Liver (tissue), 3 donors: Measurements from ENCODE around the gene SORCS2.

ENCODE experiments used
- FOXA1 ChIP-seq: IDR thresholded peaks from 2 replicates; pipeline ENCODE4 v1.6.1; 2016; ENCODE audit warnings: antibody characterized with exemption
- GABPA ChIP-seq, 2 donors: IDR thresholded peaks in 1 of 2; conservative IDR thresholded peaks in 1 of 2; 2 replicates each; pipeline ENCODE4 v1.6.1; 2016; ENCODE audit warnings: antibody characterized with exemption in 2 of 2, mild to moderate bottlenecking in 1 of 2, moderate library complexity in 1 of 2
- JUND ChIP-seq, 2 donors: IDR thresholded peaks; 2 replicates each; pipeline ENCODE4 v1.6.1; 2016; ENCODE audit warnings: antibody characterized with exemption in 2 of 2
- RAD21 ChIP-seq, 2 donors: IDR thresholded peaks; 2 replicates each; pipeline ENCODE4 v1.6.1; 2016; ENCODE audit warnings: antibody characterized with exemption in 2 of 2, mild to moderate bottlenecking in 2 of 2
- YY1 ChIP-seq: IDR thresholded peaks from 2 replicates; pipeline ENCODE4 v1.6.1; 2016; ENCODE audit warnings: antibody characterized with exemption, mild to moderate bottlenecking
- TF ChIP-seq, protein P1 (sequence below): fragments of 150-350 bp; IDR thresholded peaks from 2 replicates; pipeline ENCODE4 v1.5.1; 2017; ENCODE audit warnings: improper control_type of control experiment, low read depth, low read length; ENCODE audit not compliant: missing input control
- TF ChIP-seq, protein P2 (sequence below): IDR thresholded peaks from 2 replicates; pipeline ENCODE4 v1.6.1; 2016; ENCODE audit warnings: antibody characterized with exemption
- TF ChIP-seq, protein P3 (sequence below): IDR thresholded peaks from 2 replicates; pipeline ENCODE4 v1.6.1; 2016; ENCODE audit warnings: antibody characterized with exemption
- donor health status: healthy.
- donor health status: healthy.

DNA sequence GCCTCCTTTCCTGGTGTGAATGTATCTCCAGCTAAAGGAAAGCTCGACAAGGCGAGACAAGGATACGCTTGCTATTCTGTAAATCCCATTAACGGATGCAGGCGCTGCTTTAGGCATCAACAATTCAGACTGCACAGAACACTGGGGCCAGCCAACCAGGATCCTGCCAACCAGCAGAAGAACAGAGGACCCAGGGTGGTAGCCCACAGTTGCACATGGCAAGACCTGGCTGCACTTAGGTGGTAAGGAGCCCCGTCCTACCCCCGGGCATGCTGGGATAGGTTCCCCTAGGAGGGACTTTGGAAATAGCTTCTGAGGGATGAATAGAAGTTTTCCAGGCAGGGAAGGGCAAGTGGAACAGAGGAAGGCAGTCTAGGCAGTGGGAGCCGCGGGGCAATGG is 221.7 kb downstream of the SORCS2 start:
- TF ChIP-seq, protein P1, sequence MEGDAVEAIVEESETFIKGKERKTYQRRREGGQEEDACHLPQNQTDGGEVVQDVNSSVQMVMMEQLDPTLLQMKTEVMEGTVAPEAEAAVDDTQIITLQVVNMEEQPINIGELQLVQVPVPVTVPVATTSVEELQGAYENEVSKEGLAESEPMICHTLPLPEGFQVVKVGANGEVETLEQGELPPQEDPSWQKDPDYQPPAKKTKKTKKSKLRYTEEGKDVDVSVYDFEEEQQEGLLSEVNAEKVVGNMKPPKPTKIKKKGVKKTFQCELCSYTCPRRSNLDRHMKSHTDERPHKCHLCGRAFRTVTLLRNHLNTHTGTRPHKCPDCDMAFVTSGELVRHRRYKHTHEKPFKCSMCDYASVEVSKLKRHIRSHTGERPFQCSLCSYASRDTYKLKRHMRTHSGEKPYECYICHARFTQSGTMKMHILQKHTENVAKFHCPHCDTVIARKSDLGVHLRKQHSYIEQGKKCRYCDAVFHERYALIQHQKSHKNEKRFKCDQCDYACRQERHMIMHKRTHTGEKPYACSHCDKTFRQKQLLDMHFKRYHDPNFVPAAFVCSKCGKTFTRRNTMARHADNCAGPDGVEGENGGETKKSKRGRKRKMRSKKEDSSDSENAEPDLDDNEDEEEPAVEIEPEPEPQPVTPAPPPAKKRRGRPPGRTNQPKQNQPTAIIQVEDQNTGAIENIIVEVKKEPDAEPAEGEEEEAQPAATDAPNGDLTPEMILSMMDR = no peak
- TF ChIP-seq, protein P2, sequence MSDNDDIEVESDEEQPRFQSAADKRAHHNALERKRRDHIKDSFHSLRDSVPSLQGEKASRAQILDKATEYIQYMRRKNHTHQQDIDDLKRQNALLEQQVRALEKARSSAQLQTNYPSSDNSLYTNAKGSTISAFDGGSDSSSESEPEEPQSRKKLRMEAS = no peak
- TF ChIP-seq FOXA1 (no peak), RAD21 (IDR thresholded peaks at IDR 0.05) (no peak), YY1 (no peak), GABPA (IDR thresholded peaks at IDR 0.05 in 1 of 2, conservative IDR thresholded peaks at IDR 0.05 in 1 of 2) (no peak), JUND (IDR thresholded peaks at IDR 0.05) (no peak)
- TF ChIP-seq, protein P3, sequence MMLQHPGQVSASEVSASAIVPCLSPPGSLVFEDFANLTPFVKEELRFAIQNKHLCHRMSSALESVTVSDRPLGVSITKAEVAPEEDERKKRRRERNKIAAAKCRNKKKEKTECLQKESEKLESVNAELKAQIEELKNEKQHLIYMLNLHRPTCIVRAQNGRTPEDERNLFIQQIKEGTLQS = no peak
